Measurements from ENCODE around the gene VIPR1.

The VIPR1 gene

DNA sequence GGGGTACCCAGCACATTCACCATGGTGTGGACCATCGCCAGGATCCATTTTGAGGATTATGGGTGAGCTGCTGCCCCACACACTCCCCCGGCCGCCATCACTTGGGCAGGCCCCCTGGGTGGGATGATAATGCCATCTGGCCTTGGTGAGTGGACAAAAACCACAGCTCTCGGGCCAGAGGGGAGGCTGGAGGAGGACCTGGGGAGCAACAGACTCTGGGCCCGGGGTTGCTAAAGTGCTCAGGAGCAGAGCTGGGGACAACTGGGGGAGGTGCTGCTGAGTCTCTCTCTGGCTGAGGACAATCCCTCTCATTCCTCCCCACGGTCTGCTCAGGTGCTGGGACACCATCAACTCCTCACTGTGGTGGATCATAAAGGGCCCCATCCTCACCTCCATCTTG, 29.0 kb downstream of the VIPR1 start (continued):
- TF ChIP-seq, protein P1, sequence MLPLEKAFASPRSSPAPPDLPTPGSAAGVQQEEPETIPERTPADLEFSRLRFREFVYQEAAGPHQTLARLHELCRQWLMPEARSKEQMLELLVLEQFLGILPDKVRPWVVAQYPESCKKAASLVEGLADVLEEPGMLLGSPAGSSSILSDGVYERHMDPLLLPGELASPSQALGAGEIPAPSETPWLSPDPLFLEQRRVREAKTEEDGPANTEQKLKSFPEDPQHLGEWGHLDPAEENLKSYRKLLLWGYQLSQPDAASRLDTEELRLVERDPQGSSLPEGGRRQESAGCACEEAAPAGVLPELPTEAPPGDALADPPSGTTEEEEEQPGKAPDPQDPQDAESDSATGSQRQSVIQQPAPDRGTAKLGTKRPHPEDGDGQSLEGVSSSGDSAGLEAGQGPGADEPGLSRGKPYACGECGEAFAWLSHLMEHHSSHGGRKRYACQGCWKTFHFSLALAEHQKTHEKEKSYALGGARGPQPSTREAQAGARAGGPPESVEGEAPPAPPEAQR (tag by site-specific recombination; IDR thresholded peaks at IDR 0.05), result no peak
- TF ChIP-seq ZFP41 (tag by site-specific recombination; IDR thresholded peaks at IDR 0.05; ENCODE audit: borderline replicate concordance) (no peak), ZNF677 (tag by site-specific recombination; IDR thresholded peaks at IDR 0.05) (no peak), ZNF785 (tag by site-specific recombination; IDR thresholded peaks at IDR 0.05) (no peak)
- TF ChIP-seq, protein P2, sequence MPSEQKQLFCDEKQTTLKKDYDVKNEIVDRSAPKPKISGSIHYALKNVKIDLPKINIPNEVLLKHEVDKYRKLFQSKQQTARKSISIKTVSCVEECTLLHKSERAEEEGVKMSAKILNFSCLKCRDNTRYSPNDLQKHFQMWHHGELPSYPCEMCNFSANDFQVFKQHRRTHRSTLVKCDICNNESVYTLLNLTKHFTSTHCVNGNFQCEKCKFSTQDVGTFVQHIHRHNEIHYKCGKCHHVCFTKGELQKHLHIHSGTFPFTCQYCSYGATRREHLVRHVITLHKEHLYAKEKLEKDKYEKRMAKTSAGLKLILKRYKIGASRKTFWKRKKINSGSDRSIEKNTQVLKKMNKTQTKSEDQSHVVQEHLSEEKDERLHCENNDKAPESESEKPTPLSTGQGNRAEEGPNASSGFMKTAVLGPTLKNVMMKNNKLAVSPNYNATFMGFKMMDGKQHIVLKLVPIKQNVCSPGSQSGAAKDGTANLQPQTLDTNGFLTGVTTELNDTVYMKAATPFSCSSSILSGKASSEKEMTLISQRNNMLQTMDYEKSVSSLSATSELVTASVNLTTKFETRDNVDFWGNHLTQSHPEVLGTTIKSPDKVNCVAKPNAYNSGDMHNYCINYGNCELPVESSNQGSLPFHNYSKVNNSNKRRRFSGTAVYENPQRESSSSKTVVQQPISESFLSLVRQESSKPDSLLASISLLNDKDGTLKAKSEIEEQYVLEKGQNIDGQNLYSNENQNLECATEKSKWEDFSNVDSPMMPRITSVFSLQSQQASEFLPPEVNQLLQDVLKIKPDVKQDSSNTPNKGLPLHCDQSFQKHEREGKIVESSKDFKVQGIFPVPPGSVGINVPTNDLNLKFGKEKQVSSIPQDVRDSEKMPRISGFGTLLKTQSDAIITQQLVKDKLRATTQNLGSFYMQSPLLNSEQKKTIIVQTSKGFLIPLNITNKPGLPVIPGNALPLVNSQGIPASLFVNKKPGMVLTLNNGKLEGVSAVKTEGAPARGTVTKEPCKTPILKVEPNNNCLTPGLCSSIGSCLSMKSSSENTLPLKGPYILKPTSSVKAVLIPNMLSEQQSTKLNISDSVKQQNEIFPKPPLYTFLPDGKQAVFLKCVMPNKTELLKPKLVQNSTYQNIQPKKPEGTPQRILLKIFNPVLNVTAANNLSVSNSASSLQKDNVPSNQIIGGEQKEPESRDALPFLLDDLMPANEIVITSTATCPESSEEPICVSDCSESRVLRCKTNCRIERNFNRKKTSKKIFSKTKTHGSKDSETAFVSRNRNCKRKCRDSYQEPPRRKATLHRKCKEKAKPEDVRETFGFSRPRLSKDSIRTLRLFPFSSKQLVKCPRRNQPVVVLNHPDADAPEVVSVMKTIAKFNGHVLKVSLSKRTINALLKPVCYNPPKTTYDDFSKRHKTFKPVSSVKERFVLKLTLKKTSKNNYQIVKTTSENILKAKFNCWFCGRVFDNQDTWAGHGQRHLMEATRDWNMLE (tag by site-specific recombination; conservative IDR thresholded peaks at IDR 0.05; ENCODE audit: low read depth), result no peak

DNA sequence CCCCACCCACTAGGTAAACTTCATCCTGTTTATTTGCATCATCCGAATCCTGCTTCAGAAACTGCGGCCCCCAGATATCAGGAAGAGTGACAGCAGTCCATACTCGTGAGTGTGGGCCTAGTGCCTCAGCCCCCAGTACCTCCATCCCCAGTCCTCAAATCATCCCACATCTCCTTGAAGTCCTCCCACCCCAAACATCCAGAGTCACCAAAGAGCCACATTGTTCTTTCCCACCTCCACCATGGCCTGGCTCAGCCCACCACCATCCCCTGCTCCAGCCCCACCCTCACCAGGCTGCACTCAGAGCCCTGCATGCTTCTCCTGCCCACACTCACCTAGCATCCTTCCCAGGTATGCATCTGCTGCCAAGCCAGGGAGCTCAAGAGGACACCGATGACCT, 29.8 kb downstream of the VIPR1 start:
- CTCF ChIA-PET, result no interaction called here
- Histone ChIP-seq H3K27ac (ENCODE audit: extremely low read depth, low read depth, low read length) (no peak overlapping the region), H3K4me1 (ENCODE audit: control insufficient read depth, insufficient read depth, low read length) (no peaks in the 10 kb centered on the region), H3K36me3 (ENCODE audit: control insufficient read depth in 2 of 2, insufficient read depth in 1 of 2, low read length in 2 of 2) (no peaks in the 10 kb centered on the region), H3K4me3 (ENCODE audit: low read depth, low read length) (no peak overlapping the region), H3K9me3 (ENCODE audit: control insufficient read depth, insufficient read depth, low read depth, low read length) (no peaks in the 10 kb centered on the region)
- TF ChIP-seq EGR2 (tag by site-specific recombination; IDR thresholded peaks at IDR 0.05; ENCODE audit: low read depth) (peak; percentile 96), ZNF10 (tag by site-specific recombination; IDR thresholded peaks at IDR 0.05) (no peak), ZFHX2 (tag by site-specific recombination; conservative IDR thresholded peaks at IDR 0.05) (peak; percentile 79), ZNF837 (tag by site-specific recombination; IDR thresholded peaks at IDR 0.05) (no peak)
- POLR2A ChIA-PET, result no interaction called here

DNA sequence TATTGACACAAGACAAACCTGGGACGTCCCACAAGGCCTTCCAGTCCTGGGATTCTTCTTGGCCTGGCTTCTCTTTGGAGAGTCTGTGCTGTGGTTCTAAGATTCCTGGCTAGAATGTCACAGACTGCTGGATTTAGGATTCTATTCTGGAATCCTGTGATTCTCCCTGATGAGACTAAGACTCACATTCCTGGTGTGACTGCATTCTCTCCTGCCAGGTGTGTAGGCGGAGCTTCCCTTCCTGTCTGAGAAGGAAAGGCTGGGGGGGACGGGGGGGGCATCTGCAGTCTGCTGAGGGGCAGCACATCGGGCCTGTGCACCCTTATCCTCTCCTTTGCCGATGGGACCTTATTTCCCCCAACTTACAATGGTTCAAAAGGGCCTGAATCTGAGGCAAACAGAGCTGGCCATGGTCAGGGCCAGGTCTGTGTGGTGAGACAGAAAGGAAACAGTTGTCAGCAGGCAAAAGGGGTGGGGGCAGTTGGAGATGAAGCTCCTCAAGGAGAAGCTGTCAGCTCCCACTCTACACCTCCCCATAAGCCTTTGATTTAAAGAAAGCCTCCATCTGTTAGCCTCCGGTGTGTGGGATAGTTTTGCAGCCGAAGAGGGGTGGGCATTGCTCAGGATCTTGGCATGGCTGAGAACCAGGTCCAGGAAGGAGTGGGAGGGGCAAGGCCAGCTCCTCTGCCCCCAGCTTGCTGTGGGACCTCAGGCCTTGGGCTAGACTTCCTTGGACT, 30.9 kb downstream of the VIPR1 start:
- TF ChIP-seq ZFHX2 (tag by site-specific recombination; conservative IDR thresholded peaks at IDR 0.05) (peak; percentile 65), KLF7 (tag by site-specific recombination; IDR thresholded peaks at IDR 0.05; ENCODE audit: borderline replicate concordance) (no peak), EGR2 (tag by site-specific recombination; IDR thresholded peaks at IDR 0.05; ENCODE audit: low read depth) (peak; percentile 88), ZNF600 (tag by site-specific recombination; IDR thresholded peaks at IDR 0.05) (no peak), ZNF169 (tag by site-specific recombination; IDR thresholded peaks at IDR 0.05) (no peak)
- TF ChIP-seq, protein P3, sequence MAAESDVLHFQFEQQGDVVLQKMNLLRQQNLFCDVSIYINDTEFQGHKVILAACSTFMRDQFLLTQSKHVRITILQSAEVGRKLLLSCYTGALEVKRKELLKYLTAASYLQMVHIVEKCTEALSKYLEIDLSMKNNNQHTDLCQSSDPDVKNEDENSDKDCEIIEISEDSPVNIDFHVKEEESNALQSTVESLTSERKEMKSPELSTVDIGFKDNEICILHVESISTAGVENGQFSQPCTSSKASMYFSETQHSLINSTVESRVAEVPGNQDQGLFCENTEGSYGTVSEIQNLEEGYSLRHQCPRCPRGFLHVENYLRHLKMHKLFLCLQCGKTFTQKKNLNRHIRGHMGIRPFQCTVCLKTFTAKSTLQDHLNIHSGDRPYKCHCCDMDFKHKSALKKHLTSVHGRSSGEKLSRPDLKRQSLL (tag by site-specific recombination; IDR thresholded peaks at IDR 0.05), result no peak
- TF ChIP-seq, protein P4, sequence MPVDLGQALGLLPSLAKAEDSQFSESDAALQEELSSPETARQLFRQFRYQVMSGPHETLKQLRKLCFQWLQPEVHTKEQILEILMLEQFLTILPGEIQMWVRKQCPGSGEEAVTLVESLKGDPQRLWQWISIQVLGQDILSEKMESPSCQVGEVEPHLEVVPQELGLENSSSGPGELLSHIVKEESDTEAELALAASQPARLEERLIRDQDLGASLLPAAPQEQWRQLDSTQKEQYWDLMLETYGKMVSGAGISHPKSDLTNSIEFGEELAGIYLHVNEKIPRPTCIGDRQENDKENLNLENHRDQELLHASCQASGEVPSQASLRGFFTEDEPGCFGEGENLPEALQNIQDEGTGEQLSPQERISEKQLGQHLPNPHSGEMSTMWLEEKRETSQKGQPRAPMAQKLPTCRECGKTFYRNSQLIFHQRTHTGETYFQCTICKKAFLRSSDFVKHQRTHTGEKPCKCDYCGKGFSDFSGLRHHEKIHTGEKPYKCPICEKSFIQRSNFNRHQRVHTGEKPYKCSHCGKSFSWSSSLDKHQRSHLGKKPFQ (tag by site-specific recombination; IDR thresholded peaks at IDR 0.05), result no peak
- H3K27ac ChIP-seq (ENCODE audit: extremely low read depth, low read depth, low read length), result no peak overlapping the region
- H3K36me3 ChIP-seq (ENCODE audit: control insufficient read depth in 2 of 2, insufficient read depth in 1 of 2, low read length in 2 of 2), result no peaks in the 10 kb centered on the region
- CTCF ChIA-PET, result interaction anchor here (0.6 to 1.1 kb wide), 3 partner anchors 11 to 303 kb away, joined by 3 to 4 read pairs (median 3); no protein-coding TSS in a partner anchor
- no peaks in the 10 kb centered on the region for H3K4me1 ChIP-seq (ENCODE audit: control insufficient read depth, insufficient read depth, low read length)
- H3K9me3 ChIP-seq (ENCODE audit: control insufficient read depth, insufficient read depth, low read depth, low read length), result no peaks in the 10 kb centered on the region
- no peak overlapping the region for H3K4me3 ChIP-seq (ENCODE audit: low read depth, low read length)
- POLR2A ChIA-PET, result no interaction called here
